NCI-H128 (cell line): ENCODE measurements around the gene POTEH.
"Not testable (repeated sequence)": the region's sequence is repeated elsewhere in the genome, so short reads cannot be mapped to it uniquely, and the experiment has no call there.

Experiments used
- DNase-seq: peaks from one replicate; lab custom pipeline; 2025; ENCODE audit not compliant: unreplicated experiment; lab: John Stamatoyannopoulos, UW

POTEH gene

DNA sequence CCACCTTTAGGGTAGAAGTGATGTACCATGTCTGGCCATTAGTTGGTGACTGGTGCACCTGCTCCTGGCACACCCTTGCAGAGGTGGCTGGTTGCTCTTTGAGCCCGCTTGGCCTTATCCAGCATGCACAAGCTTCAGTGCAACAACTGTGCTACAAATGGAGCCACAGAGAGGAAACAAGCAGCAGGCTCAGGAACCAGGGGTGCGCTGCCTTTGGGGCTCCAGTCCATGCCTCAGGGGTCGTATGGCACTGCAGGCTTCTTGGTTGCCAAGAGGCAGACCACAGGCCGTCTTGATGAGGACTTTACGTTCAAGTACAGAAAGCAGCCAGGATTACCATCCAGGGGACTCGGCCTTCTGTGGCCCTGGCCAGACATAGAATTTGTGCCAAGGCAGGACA lies 44.6 kb downstream of the POTEH start:
- not testable (repeated sequence) for DNase-seq

DNA sequence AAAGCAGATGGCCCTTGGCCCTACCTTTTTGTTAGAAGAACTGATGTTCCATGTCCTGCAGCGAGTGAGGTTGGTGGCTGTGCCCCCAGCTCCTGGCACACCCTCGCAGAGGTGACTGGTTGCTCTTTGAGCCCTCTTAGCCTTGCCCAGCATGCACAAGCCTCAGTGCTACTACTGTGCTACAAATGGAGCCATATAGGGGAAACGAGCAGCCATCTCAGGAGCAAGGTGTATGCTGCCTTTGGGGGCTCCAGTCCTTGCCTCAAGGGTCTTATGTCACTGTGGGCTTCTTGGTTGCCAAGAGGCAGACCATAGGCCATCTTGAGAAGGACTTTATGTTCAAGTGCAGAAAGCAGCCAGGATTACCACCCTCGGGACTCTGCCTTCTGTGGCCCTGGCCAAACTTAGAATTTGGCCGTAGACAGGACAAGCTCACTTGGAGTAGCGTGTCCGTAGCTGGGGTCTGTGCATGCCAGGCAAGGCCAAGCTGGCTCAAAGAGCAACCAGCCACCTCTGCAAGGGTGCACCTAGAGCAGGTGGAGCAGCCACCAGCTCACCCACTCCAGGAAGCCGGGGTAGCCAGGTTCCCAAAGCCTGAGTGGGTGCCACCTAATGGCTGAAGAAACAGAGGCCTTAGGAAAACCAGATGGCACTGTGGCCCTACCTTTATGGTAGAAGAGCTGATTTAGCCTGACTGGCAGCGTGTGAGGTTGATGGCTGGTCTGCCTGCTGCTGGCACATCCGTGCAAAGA lies 48.5 kb downstream of the POTEH start:
- DNase-seq: not testable (repeated sequence)

DNA sequence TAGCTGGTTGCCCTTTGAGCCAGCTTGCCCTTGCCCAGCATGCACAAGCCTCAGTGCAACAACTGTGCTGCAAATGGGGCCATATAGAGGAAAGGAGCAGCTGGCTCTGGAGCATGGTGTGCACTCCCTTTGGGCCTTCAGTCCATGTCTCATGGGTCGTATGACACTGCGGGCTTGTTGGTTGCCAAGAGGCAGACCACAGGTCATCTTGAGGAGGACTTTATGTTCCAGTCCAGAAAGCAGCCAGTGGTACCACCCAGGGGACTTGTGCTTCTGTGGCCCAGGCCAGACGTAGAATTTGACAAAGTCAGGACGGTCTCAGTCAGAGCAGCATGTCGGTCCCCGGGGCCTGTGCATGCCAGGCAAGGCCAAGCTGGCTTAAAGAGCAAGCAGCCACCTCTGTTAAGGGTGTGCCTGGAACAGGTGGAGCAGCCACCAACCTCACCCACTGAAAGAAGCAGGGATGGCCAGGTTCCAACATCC lies 49.1 kb downstream of the POTEH start:
- not testable (repeated sequence) for DNase-seq

DNA sequence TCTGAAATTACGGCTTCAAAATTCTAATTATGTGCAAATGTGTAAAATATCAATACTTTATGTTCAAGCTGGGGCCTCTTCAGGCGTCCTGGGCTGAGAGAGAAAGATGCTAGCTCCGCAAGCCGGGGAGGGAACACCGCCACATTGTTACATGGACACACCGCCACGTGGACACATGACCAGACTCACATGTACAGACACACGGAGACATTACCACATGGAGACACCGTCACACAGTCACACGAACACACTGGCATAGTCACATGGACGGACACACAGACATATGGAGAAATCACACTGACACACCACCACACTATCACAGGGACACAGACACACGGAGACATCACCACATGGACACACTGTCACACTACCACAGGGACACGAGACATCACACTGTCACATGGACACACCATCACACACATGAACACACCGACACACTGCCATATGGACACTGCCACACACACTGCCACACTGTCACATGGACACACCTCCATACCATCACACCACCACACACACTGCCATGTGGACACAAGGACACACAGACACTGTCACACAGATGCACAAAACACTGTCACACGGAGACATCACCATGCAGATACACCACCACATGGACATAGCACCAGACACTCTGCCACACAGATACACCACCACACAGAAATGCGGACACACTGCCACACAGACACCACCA lies 58.0 kb downstream of the POTEH start:
- not testable (repeated sequence) for DNase-seq

DNA sequence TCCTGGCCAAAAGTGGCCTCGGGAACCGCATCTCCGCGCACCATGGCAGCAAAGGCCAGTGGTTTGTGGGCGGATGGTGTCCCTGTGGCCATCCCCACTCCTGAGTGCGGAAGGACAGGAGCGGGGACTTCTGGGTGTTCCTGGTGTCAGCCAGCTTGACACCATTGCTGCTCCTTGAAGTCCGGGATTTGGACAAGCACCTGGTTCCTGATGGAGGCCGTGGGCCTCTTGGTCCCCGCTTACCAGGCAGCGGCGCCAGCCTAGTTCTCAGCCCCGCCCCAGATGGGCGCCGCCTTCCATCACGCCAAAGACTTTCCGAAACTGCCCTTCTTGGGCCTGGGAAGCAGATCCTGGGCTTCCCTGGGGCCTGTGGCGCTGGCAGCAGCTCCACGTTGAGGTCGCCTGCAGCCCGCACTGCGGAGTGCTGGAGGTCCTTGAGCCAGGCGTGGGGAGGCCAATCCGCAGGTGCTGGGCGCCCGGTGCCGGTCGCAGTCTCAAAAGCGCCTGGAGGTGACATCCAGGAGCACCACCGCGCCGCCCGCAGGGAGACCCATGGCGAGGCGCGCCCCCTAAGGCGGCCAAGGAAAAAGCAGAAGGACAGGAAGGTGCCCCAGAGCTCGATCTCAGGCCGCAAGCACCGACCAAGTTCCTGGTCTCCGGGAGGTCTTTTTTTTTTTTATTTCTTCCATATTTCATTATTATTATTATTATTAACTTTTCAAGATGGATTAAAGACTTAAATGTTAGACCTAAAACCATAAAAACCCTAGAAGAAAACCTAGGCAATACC lies 59.5 kb downstream of the POTEH start:
- DNase-seq: not testable (repeated sequence)

DNA sequence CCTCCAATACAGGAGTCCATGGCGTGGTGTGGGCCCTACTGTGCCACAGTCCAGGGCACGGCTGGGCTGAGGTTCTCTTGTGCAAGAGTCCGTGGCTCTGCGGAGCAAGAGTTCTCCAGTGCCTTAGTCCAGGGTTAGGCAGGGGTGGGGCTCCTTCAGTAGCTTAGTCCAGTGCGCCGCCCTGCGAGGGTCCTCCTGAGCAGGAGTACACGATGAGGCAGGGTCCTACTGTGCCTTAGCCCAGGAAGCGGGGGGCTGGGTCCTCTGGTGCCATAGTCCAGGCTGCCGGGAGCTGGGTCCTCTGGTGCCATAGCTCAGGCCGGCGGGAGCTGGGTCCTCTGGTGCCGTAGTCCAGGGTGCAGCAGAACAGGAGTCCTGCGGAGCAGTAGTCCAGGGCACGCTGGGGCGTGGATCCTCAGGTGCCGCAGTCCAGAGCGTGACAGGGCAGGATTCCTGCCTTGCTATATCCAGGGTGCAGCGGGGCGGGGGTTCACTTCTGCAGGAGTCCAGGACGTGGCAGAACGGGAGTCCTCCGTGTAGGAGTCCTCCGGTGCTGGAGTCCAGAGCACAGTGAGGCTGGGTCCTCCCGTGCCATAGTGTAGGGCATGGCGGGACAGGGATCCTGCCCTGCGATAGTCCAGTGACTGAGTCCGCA lies 69.7 kb downstream of the POTEH start:
- not testable (repeated sequence) for DNase-seq

DNA sequence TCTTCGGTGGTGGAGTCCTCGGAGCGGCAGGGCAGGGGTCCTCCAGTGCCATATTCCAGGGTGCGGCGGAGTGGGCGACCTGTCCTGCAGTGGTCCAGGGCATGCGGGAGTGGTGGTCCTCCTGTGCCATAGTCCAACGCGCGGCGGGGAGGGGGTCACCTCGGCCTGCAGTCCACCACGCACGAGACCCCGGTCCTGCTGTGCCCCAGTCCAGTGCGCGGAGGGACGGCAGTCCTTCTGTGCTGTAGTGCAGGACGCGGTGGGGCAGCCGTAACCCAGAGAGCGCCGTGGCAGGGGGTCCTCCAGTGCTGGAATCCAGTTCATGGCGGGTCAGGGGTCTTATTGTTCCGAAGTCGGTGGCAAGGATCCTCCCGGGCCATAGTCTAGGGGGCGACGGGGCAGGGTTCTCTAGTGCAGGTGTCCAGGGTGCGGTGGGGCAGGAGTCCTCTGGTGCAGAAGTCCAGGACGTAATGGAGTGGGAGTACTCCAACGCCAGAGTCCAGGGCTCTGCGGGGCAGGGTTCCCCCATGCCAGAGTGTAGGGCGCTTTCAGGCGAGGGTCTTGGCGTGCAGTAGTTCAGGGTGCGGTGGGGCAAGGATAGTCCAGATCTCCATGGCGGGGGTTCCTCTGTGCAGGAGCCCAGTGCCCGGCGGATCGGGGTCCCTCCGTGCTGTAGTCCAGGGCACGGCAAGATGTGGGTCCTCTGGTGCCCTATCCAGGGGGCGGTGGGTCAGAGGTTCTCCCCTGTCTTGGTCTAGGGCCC lies 70.7 kb downstream of the POTEH start:
- not testable (repeated sequence) for DNase-seq

DNA sequence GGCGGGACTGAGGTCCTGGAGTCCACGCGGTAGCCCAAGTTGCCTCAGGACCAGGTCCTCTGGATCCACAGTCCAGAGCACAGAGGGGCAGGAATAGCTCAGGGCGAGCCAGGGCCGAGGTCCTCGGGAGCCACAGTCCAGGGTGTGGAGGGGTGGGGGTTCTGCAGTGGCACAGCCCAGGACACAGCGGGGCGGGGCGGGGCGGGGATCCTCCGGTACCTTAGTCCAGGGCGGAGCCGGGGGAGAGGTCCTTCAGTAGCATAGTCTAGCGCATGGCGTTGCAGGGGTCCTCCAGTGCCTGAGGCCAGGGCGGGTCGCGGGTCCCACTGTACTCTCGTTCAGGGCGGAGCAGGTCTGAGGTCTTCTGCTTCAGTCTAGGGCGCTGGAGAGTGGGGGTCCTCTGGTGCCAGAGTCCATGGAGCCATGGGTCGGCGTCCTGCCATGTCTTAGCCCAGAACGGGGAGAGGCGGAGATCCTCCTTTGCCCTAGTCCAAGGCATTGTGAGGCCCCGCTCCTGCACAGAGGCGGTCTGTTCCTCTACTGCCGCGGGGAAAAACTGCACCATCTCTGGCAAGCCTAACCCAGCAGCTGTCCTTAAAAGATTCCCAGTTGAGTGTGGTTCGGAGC lies 71.4 kb downstream of the POTEH start:
- DNase-seq: not testable (repeated sequence)

DNA sequence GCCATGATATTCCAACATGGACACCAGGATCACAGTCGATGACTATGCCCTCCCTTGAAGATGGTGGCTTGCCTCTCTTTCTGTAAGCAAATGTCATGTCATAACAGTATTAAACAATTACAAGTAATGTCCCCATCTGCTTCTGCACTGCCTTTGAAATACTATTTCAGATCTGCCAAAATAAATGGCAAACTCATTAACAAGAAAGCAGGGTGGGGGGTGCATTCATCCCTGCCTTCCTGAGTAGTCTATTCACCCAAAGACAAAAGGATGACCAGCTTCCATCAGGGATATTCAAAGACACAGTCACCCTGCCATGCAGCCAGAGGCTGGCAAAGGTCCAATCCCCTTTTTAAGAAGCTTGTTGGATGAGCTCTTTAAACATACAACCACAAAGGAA lies 73.7 kb downstream of the POTEH start:
- DNase-seq: not testable (repeated sequence)
